IPS-NIHi7 (cell line): ENCODE measurements around the gene PMEL.
"Not testable (repeated sequence)": the region's sequence is repeated elsewhere in the genome, so short reads cannot be mapped to it uniquely, and the experiment has no call there.

ENCODE experiments used
- DNase-seq: peaks from one replicate; pipeline ENCODE4 v3.0.0; 2012; ENCODE audit warnings: mixed read lengths; ENCODE audit errors: extremely low spot score

Gene PMEL

DNA sequence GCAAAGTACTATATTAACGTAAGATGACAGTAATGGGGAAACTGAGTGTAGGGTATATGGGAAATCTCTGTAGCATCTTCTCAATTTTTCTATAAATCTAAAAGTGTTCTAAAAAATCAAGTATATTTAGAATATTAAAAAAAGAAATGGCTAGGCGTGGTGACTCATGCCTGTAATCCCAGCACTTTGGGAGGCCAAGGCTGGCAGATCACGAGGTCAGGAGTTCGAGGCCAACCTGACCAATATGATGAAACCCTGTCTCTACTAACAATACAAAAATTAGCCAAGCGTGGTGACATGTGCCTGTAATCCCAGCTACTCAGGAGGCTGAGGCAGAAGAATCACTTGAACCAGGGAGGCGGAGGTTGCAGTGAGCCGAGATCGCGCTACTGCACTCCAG, 42.2 kb downstream of the PMEL start:
- DNase-seq, result not testable (repeated sequence)

DNA sequence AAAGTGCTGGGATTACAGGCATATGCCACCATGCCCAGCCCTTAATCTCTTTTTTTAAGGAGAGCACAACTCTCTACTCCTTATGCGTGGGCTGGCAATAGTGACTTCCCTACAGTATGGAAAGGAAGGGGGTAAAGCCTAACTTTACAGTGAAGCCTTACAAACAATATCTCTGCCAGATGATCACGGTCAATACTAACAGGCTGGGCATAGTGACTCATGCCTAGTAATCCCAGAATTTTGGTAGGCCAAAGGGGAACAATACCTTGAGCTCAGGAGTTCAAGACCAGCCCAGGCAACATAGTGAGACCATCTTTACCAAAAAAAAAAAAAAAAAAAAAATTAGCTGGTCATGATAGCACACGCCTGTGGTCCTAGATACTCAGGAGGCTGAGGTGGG, 43.7 kb downstream of the PMEL start:
- no peak for DNase-seq

DNA sequence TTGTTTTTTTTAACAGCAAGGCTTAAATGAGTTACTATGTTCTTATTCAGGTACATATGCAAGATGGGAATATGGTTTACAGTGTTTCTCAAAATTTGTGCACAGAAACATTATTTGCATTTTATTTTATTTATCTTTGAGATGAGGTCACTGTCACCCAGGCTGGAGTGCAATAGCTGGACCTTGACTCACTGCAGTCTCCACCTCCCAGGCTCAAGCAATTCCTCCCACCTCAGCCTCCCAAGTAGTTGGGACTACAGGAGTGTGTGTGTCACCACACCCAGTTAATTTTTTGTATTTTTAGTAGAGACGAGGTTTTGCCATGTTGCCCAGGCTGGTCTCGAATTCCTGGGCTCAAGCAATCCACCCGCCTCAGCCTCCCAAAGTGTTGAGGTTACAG, 46.8 kb downstream of the PMEL start:
- not testable (repeated sequence) for DNase-seq

DNA sequence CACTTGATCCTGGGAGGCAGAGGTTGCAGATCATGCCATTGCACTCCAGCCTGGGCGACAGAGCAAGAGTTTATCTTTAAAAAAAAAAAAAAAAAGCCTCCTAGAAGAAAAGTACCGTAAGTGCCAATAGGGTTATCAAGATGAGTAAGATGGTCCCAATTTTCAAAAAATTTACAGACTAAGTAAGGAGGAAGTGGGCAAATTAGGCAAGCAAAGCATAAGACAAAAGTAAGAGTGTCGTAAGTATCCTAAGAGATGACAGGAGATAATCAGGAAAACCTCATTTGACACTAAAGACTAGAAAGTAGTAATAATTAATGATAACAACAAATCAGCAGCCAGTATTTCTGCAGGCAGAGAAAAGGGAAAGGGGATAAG, 50.4 kb downstream of the PMEL start:
- no peak for DNase-seq

DNA sequence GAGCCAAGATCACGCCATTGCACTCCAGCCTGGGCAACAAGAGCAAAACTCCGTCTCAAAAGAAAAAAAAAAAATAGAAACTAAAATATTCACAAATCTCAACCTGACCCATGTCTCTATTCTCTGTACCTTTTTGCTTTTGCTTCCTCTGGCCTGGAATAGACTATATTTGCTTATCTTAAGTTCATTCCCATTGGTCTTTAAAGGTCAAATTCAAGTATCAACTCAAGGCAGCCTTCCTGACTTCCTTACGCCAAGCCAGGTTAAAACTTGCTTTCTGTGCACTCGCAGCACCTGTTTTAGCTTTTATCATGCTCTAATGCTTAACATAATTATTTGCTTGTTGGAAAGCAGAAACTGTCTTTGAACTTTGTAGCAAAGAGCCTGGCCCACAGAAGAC, 52.9 kb downstream of the PMEL start:
- DNase-seq, result no peak

DNA sequence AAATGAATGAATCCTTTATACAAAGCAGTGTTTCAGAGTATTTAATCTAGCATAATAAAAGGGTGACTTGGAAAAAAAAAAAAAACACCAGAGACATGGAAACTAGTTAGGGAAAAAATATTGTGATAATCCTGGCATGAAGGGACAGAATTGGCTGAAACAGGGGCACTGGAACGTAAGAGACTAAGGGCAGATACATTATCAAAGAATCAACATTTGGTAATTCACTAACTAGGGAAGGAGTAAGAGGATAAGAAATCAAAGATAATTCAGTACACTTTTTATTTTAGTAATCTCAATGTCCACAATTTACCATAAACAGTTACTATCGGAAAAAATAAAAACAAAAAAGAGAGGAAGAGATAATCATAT, 56.3 kb downstream of the PMEL start:
- DNase-seq, result no peak

DNA sequence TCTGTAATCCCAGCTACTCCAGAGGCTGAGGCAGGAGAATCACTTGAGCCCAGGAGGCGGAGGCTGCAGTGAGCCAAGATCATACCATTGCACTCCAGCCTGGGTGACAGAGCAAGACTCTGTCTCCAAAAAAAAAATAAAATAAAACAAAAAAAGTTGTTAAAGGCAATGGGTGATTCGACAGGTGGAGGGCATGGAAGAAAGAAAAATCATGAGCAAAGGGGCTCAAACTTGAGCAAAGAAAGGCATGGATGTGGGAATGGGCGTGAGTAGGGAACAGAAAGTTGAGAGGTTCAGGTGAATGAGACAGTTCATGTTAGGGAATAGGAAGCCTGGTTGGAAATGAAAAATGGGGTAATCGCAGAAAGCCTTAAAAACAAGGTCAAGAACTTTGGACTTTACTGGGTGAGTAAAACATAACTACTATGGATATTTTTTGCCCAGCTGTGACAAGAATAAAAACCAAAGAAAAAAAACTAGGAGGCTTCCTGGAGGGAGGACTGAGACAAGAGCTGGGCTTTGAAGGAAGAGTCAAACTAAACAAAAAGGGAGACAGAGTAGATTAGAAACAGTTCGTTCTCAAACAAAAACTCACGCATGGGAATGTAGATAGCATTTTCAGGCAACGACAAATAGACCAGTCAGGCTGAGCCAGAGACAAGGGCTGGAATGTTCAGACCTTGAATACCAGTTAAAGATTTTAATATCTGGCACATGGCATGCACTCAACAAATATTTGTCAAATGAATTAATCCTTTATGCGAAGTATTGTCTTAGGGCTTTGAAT, 56.9 kb downstream of the PMEL start:
- DNase-seq, result no peak

DNA sequence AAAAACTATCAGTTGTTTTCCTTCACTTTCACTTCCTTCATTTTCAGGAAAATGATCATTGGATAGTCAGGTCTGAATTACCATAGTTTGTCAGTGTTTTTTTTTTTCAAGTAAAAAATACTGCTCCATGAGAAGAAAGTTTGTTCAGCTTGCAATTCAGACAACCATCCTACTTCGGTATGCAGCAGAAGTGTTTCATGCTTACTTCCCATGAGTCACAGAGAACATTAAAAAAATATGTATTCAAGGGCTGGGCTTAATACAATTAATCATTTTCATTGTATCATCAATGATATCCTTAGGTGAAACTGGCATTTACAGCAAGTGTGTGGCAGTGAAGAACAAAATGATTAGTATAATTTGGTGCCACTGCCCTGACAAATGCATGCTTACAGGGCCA, 59.8 kb downstream of the PMEL start:
- no peak for DNase-seq
